ENCODE results near the gene DHCR7.
"Not testable (repeated sequence)": the region's sequence is repeated elsewhere in the genome, so short reads cannot be mapped to it uniquely, and the experiment has no call there.

Gene DHCR7

GRCh38 chr11:71429701-71430100 is 18.5 kb downstream of the DHCR7 start:
- in situ Hi-C loops (cut with MboI; ENCODE audit: low pct_unique_long_range_greater_than_20kb, low sequenced_read_pairs, unreplicated experiment) = no loop called here
- no peak for TF ChIP-seq CTCF (IDR thresholded peaks at IDR 0.05; ENCODE audit: extremely low read depth, insufficient read depth, missing control alignments)
- no peak for DNase-seq (ENCODE audit: low spot score)

GRCh38 chr11:71428861-71429435 is 19.2 kb downstream of the DHCR7 start:
- no peak for DNase-seq (ENCODE audit: low spot score)
- in situ Hi-C loops (cut with MboI; ENCODE audit: low pct_unique_long_range_greater_than_20kb, low sequenced_read_pairs, unreplicated experiment) = no loop called here
- no peak for TF ChIP-seq CTCF (IDR thresholded peaks at IDR 0.05; ENCODE audit: extremely low read depth, insufficient read depth, missing control alignments)

- DNase-seq (ENCODE audit: low spot score) = no peak
- TF ChIP-seq CTCF (IDR thresholded peaks at IDR 0.05; ENCODE audit: extremely low read depth, insufficient read depth, missing control alignments) = no peak
- in situ Hi-C loops (cut with MboI; ENCODE audit: low pct_unique_long_range_greater_than_20kb, low sequenced_read_pairs, unreplicated experiment) = no loop called here
Measured at GRCh38 chr11:71426413-71426812, 21.8 kb downstream of the DHCR7 start.

- in situ Hi-C loops (cut with MboI; ENCODE audit: low pct_unique_long_range_greater_than_20kb, low sequenced_read_pairs, unreplicated experiment) = no loop called here
- no peak for DNase-seq (ENCODE audit: low spot score)
Measured at GRCh38 chr11:71425860-71426259, 22.3 kb downstream of the DHCR7 start.

GRCh38 chr11:71425409-71425808 is 22.8 kb downstream of the DHCR7 start:
- TF ChIP-seq CTCF (IDR thresholded peaks at IDR 0.05; ENCODE audit: extremely low read depth, insufficient read depth, missing control alignments) = no peak
- no peak for DNase-seq (ENCODE audit: low spot score)
- in situ Hi-C loops (cut with MboI; ENCODE audit: low pct_unique_long_range_greater_than_20kb, low sequenced_read_pairs, unreplicated experiment) = no loop called here

More at GRCh38 chr11:71425860-71426259, 22.3 kb downstream of the DHCR7 start:
- TF ChIP-seq CTCF (IDR thresholded peaks at IDR 0.05; ENCODE audit: extremely low read depth, insufficient read depth, missing control alignments) = no peak

- in situ Hi-C loops (cut with MboI; ENCODE audit: low pct_unique_long_range_greater_than_20kb, low sequenced_read_pairs, unreplicated experiment) = loop anchor here (25.0 kb wide), 1 partner anchor 611 kb away; no protein-coding TSS in a partner anchor
- no peak for TF ChIP-seq CTCF (IDR thresholded peaks at IDR 0.05; ENCODE audit: extremely low read depth, insufficient read depth, missing control alignments)
- DNase-seq (ENCODE audit: low spot score) = no peak
Measured at GRCh38 chr11:71423181-71423790, 24.9 kb downstream of the DHCR7 start.

- in situ Hi-C loops (cut with MboI; ENCODE audit: low pct_unique_long_range_greater_than_20kb, low sequenced_read_pairs, unreplicated experiment) = loop anchor here (25.0 kb wide), 1 partner anchor 610 kb away; no protein-coding TSS in a partner anchor
- not testable (repeated sequence) for DNase-seq (ENCODE audit: low spot score)
Measured at GRCh38 chr11:71422318-71422717, 25.9 kb downstream of the DHCR7 start.

All from GM13977 (cell line).